ENCODE data around the gene UGT1A3.

DNA sequence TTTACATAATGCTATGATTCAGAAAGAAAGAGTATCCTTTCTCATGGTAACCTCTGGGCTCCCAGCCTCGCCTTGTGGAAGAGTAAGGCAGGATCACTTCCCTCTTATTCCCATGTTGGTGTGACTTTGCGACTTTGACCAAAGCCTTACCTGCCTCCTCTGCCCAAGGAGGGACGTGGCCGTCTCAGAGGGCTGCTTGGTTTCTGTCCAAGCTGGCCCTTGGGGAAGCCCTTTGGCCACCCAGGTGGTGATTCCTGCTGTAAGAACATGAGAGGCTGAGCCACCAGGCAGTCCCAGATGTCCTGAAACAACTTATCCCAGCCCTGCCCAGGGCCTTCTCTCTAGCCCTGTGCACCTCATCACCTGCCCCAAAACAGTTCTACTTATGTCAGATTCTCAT is 30.1 kb upstream of the UGT1A3 start:
- TF ChIP-seq, protein P1, sequence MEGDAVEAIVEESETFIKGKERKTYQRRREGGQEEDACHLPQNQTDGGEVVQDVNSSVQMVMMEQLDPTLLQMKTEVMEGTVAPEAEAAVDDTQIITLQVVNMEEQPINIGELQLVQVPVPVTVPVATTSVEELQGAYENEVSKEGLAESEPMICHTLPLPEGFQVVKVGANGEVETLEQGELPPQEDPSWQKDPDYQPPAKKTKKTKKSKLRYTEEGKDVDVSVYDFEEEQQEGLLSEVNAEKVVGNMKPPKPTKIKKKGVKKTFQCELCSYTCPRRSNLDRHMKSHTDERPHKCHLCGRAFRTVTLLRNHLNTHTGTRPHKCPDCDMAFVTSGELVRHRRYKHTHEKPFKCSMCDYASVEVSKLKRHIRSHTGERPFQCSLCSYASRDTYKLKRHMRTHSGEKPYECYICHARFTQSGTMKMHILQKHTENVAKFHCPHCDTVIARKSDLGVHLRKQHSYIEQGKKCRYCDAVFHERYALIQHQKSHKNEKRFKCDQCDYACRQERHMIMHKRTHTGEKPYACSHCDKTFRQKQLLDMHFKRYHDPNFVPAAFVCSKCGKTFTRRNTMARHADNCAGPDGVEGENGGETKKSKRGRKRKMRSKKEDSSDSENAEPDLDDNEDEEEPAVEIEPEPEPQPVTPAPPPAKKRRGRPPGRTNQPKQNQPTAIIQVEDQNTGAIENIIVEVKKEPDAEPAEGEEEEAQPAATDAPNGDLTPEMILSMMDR (optimal IDR thresholded peaks at IDR 0.05 in 1 of 3, IDR thresholded peaks at IDR 0.05 in 1 of 3, conservative IDR thresholded peaks at IDR 0.05 in 1 of 3; ENCODE audit: extremely low read depth in 1 of 3, insufficient read depth in 2 of 3, low read length in 3 of 3), result no peak
- TF ChIP-seq EZH2 (IDR thresholded peaks at IDR 0.05; ENCODE audit: low read length), result no peak
